PC-3 (cell line): ENCODE results near the gene YES1. TPM values are rescaled to one million over a fixed set of nuclear protein-coding genes. Genes with fewer than 3 reads are reported as not detected.

ENCODE experiments used
- ATAC-seq: fragments of 200-7000 bp; cut with Tn5 transposase; 2 replicates; pipeline ENCODE4 v1.9.1; 2020; ENCODE audit warnings: mild to moderate bottlenecking, moderate library complexity
- BruUV-seq: library from RNA; stranded (reverse); fragments of 400-500 nt; replicated peaks from 2 replicates; lab custom pipeline; 2021; lab: Mats Ljungman, UMichigan
- CTCF ChIA-PET: fragments of 300-600 bp; sonication (Branson Sonifier 250); formaldehyde crosslinking; loops from one replicate; lab custom pipeline; 2022; ENCODE audit warnings: antibody characterized with exemption; lab: Charles Lee
- POLR2A ChIA-PET: fragments of 300-600 bp; sonication (Branson Sonifier 250); formaldehyde crosslinking; loops from one replicate; lab custom pipeline; 2022; ENCODE audit warnings: antibody characterized with exemption; ENCODE audit not compliant: unreplicated experiment; lab: Charles Lee
- DNase-seq: peaks from one replicate; pipeline ENCODE4 v3.0.0-alpha.2; 2015
- H2AFZ ChIP-seq: fragments of 300-600 bp; sonication (generic); 2 replicates; pipeline ENCODE4 v1.6.0; 2016; ENCODE audit warnings: antibody characterized with exemption, low read length
- H3F3A ChIP-seq: fragments of 300-600 bp; sonication (generic); one replicate; pipeline ENCODE4 v1.6.0; 2017; ENCODE audit warnings: antibody characterized with exemption, low read length, control low read depth, mild to moderate bottlenecking; ENCODE audit not compliant: unreplicated experiment
- H3K27ac ChIP-seq: fragments of 300-600 bp; sonication (generic); 2 replicates; pipeline ENCODE4 v1.5.1; 2016; ENCODE audit warnings: mild to moderate bottlenecking, low read length
- H3K27me3 ChIP-seq: fragments of 300-600 bp; sonication (generic); 2 replicates; pipeline ENCODE4 v1.6.1; 2016; ENCODE audit warnings: low read length, mixed read lengths
- H3K36me3 ChIP-seq: fragments of 300-600 bp; sonication (generic); 2 replicates; pipeline ENCODE4 v1.6.1; 2016; ENCODE audit warnings: low read depth, mixed run types, low read length, mixed read lengths
- H3K4me1 ChIP-seq: fragments of 300-600 bp; sonication (generic); 2 replicates; pipeline ENCODE4 v1.5.1; 2016; ENCODE audit warnings: low read length; ENCODE audit not compliant: insufficient read depth
- H3K4me2 ChIP-seq: fragments of 300-600 bp; sonication (generic); 2 replicates; pipeline ENCODE4 v1.6.0; 2016; ENCODE audit warnings: low read length
- H3K4me3 ChIP-seq: fragments of 300-600 bp; sonication (generic); 2 replicates; pipeline ENCODE4 v1.5.1; 2016; ENCODE audit warnings: mild to moderate bottlenecking, low read length, mixed read lengths
- H3K79me2 ChIP-seq: fragments of 300-600 bp; sonication (generic); 2 replicates; pipeline ENCODE4 v1.6.1; 2017; ENCODE audit warnings: low read length, mixed read lengths
- H3K9ac ChIP-seq: fragments of 300-600 bp; sonication (generic); 2 replicates; pipeline ENCODE4 v1.6.0; 2016; ENCODE audit warnings: mild to moderate bottlenecking, low read length
- H3K9me2 ChIP-seq: fragments of 300-600 bp; sonication (generic); replicated peaks from 2 replicates; pipeline ENCODE4 v1.6.1; 2016; ENCODE audit warnings: mixed run types, low read length, mixed read lengths
- H3K9me3 ChIP-seq: fragments of 300-600 bp; sonication (generic); 2 replicates; pipeline ENCODE4 v1.6.1; 2016; ENCODE audit warnings: low read length, mixed read lengths
- H4K20me1 ChIP-seq: fragments of 300-600 bp; sonication (generic); 2 replicates; pipeline ENCODE4 v1.6.1; 2016; ENCODE audit warnings: low read length, mixed read lengths
- EZH2 ChIP-seq: fragments of 300-600 bp; sonication (generic); IDR thresholded peaks from one replicate; pipeline ENCODE4 v1.6.1; 2017; ENCODE audit warnings: antibody characterized with exemption, mild to moderate bottlenecking, low read length; ENCODE audit not compliant: unreplicated experiment
- EZH2phosphoT487 ChIP-seq: fragments of 300-600 bp; sonication (generic); IDR thresholded peaks from 2 replicates; pipeline ENCODE4 v1.6.1; 2018; ENCODE audit warnings: mild to moderate bottlenecking, antibody characterized with exemption, low read length, borderline replicate concordance
- intact Hi-C: fragments of 100-400 bp; cut with micrococcal nuclease; formaldehyde crosslinking; loops from 2 replicates; pipeline ENCODE4 v1.9.0; 2023
- total RNA-seq: library from RNA; depleted of rRNA; stranded (reverse); fragments of >200 nt; gene quantifications from 2 replicates; pipeline ENCODE4 v1.2.3, GENCODE V29; 2014
- TF ChIP-seq, protein P1 (sequence below): fragments of 300-600 bp; sonication (generic); conservative IDR thresholded peaks from 2 replicates; pipeline ENCODE4 v1.5.1; 2017; ENCODE audit warnings: antibody characterized with exemption, low read depth, mild to moderate bottlenecking, low read length

The YES1 gene
- total RNA-seq, 1 experiment from 2014 or later: 73.5 TPM

DNA sequence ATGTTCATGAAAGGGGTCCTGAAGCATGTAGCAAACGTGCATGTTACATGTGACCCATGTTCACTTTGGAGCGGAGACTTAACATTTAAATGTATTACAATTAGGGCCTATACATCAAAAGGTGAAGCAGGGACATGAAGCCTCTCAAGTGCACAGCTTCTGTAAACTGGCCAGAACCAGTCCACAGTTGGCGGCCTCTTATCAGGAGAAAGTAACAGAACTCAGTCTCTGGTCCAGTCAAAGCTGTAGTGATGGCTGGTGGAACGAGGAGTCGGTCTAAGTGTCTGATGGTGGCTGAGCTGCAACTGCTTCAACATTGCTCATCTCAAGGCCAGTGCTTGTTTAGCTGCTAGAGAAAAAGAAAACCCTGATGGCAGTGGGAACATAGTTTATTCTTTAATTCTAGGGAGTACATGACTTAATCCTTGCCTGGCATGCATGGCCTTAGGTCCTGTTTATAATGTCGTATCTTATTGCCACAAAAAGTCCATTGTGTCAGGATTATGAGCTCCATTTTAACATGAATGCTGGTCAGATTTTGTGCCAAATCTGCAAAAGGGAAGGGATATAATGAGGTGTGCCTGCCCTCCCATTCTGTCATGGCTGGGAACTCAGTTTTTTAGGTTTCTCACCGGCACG is 22.2 kb upstream of the YES1 start:
- no peaks in the 10 kb centered on the region for H3K9me2 ChIP-seq
- no peaks in the 10 kb centered on the region for H4K20me1 ChIP-seq
- no peaks in the 10 kb centered on the region for H3K36me3 ChIP-seq
- no peaks in the 10 kb centered on the region for H3K9me3 ChIP-seq
- ChIA-PET POLR2A (interaction anchor here (0.6 kb wide), 1 partner anchor 218 kb away, joined by 6 read pairs; no protein-coding TSS in a partner anchor), CTCF (interaction anchor here (0.7 kb wide), 1 partner anchor 9 kb away, joined by 3 read pairs; no protein-coding TSS in a partner anchor)
- no peak overlapping the region for H3K9ac ChIP-seq
- DNase-seq: no peak
- no peak overlapping the region for H3K4me2 ChIP-seq
- H3K79me2 ChIP-seq: no peaks in the 10 kb centered on the region
- H3K27ac ChIP-seq: no peak overlapping the region
- BruUV-seq: no TSS peak
- no peak for TF ChIP-seq EZH2phosphoT487
- no peak for TF ChIP-seq EZH2
- TF ChIP-seq, protein P1, sequence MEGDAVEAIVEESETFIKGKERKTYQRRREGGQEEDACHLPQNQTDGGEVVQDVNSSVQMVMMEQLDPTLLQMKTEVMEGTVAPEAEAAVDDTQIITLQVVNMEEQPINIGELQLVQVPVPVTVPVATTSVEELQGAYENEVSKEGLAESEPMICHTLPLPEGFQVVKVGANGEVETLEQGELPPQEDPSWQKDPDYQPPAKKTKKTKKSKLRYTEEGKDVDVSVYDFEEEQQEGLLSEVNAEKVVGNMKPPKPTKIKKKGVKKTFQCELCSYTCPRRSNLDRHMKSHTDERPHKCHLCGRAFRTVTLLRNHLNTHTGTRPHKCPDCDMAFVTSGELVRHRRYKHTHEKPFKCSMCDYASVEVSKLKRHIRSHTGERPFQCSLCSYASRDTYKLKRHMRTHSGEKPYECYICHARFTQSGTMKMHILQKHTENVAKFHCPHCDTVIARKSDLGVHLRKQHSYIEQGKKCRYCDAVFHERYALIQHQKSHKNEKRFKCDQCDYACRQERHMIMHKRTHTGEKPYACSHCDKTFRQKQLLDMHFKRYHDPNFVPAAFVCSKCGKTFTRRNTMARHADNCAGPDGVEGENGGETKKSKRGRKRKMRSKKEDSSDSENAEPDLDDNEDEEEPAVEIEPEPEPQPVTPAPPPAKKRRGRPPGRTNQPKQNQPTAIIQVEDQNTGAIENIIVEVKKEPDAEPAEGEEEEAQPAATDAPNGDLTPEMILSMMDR: no peak
- peaks cover 6% of the 10 kb centered on the region; the same call in 1 of the 2 replicates for H3K4me1 ChIP-seq
- no peak overlapping the region for H2AFZ ChIP-seq
- H3F3A ChIP-seq: no peaks in the 10 kb centered on the region
- no peak overlapping the region for H3K4me3 ChIP-seq
- no peak for ATAC-seq
- H3K27me3 ChIP-seq: no peaks in the 10 kb centered on the region
- intact Hi-C loops: no loop called here

DNA sequence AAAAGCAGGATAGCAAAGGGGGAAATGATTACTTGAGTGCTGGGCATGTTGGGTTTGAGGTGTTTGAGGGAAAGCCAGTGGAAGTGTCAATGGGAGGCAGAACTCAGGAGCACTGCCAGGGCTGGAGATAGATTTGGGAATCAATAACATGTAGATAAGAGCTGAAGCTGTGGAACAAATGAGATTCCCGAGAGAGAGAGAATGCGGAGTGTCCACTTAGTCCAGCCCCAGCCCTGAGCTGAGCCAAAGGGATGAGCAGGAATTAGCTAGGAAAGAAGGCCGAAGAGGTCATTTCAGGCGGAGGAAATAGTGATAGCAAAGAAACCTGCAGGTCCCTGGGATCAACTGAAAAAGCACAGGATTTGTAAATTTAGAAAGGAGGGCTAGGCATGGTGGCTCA is 21.2 kb upstream of the YES1 start:
- no peak overlapping the region for H3K4me3 ChIP-seq
- no peaks in the 10 kb centered on the region for H3K9me2 ChIP-seq
- H3K79me2 ChIP-seq: no peaks in the 10 kb centered on the region
- POLR2A ChIA-PET: no interaction called here
- no peaks in the 10 kb centered on the region for H3K9me3 ChIP-seq
- peaks cover 6% of the 10 kb centered on the region; the same call in 1 of the 2 replicates for H3K4me1 ChIP-seq
- DNase-seq (no peak), ATAC-seq (no peak)
- H2AFZ ChIP-seq: no peak overlapping the region
- intact Hi-C loops: no loop called here
- TF ChIP-seq EZH2: no peak
- TF ChIP-seq EZH2phosphoT487: no peak
- TF ChIP-seq, protein P1: no peak
- no TSS peak for BruUV-seq
- no peak overlapping the region for H3K27ac ChIP-seq
- no peaks in the 10 kb centered on the region for H3K27me3 ChIP-seq
- H3K4me2 ChIP-seq: no peak overlapping the region
- H3F3A ChIP-seq: no peaks in the 10 kb centered on the region
- no peak overlapping the region for H3K9ac ChIP-seq
- H4K20me1 ChIP-seq: no peaks in the 10 kb centered on the region
- CTCF ChIA-PET: no interaction called here
- no peaks in the 10 kb centered on the region for H3K36me3 ChIP-seq

DNA sequence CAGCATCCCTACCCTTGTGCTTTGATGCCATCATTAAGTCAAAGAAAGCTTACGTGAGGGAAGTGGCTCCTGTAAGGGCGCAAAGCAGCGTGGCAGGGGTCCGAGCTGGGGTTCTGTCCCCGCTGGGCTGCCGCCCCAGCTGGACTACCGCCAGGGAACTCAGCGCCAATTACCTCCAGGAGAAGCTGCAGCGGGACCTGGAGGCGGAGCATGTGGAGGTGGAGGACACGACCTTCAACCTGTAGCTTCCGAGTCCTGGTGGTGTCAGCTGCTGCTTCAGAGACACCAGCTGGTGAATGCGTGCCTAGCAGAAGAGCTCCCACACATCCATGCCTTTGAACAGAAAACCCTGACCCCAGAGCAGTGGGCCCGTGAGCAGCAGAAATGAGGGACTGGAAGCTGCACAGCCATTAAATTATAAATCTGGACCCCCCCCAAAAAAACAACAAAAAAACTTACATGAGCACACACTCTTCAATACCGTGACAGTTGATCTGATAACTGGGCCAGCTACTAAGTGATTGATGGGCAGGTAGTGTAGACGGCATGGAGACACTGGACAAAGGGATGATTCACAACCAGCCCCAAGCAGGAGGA is 20.1 kb upstream of the YES1 start:
- no peaks in the 10 kb centered on the region for H3K79me2 ChIP-seq
- no peaks in the 10 kb centered on the region for H4K20me1 ChIP-seq
- H3K36me3 ChIP-seq: no peaks in the 10 kb centered on the region
- H3K4me1 ChIP-seq: peaks cover 6% of the 10 kb centered on the region; the same call in 1 of the 2 replicates
- POLR2A ChIA-PET: interaction anchor here (0.6 kb wide), 1 partner anchor 120 kb away, joined by 4 read pairs; the partner anchor contains the start of gene ENOSF1
- no peaks in the 10 kb centered on the region for H3K27me3 ChIP-seq
- H3K4me3 ChIP-seq: peak overlapping the region; percentile 18; the same call in 1 of the 2 replicates
- no peaks in the 10 kb centered on the region for H3F3A ChIP-seq
- H3K4me2 ChIP-seq: peak overlapping the region; percentile 64
- peak; percentile 64 for ATAC-seq
- H3K9me3 ChIP-seq: no peaks in the 10 kb centered on the region
- no peak overlapping the region for H3K27ac ChIP-seq
- intact Hi-C loops: no loop called here
- CTCF ChIA-PET: interaction anchor here (0.6 to 1.4 kb wide), 7 partner anchors 12 to 208 kb away, joined by 3 to 8 read pairs (median 3); no protein-coding TSS in a partner anchor
- H2AFZ ChIP-seq: peak overlapping the region; percentile 62
- TF ChIP-seq EZH2 (no peak), EZH2phosphoT487 (no peak)
- TF ChIP-seq, protein P1: 0 out of 2 replicates have a peak, but pooled peaks have one; percentile 14
- H3K9ac ChIP-seq: no peak overlapping the region
- BruUV-seq: no TSS peak
- no peaks in the 10 kb centered on the region for H3K9me2 ChIP-seq
- DNase-seq: no peak
